ENCODE results near the gene CLK4.

The CLK4 gene

DNA sequence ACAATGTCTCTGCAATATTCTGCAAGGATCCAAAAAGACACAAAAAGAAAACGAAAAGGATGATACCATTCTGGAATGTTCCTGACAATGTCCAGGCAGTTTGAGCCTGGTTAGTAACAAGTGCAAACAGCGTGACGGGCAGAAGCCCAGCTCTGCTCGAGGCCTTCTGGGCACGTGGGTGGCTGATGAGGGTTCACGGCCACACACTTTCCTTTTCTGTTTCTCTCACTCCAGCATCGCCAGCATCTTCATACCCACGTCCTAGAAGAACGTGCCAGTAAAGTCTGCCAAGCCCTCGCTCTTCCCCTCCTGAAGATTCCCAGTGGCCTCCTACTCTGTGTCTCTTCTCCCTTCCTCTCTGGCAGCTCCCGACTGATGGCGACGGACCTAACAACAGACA is 73.3 kb downstream of the CLK4 start:
- no peak for DNase-seq (ENCODE audit: low read depth)
